Trophoblast cell (in vitro differentiated cells and primary cell): ENCODE data around the gene ANKHD1.
"Not testable (repeated sequence)": the region's sequence is repeated elsewhere in the genome, so short reads cannot be mapped to it uniquely, and the experiment has no call there.

Experiments used
- DNase-seq, 2 donors: peaks; one replicate each; pipeline ENCODE4 v3.0.0-alpha.2; 2016
- H2AFZ ChIP-seq: 2 replicates; pipeline ENCODE4 v1.6.1; 2013; ENCODE audit warnings: low read length, moderate library complexity, mild to moderate bottlenecking; ENCODE audit not compliant: insufficient read depth, poor library complexity
- H2AK5ac ChIP-seq: 2 replicates; pipeline ENCODE4 v1.6.1; 2013; ENCODE audit warnings: mild to moderate bottlenecking, low read length
- H2BK120ac ChIP-seq: 2 replicates; pipeline ENCODE4 v1.6.1; 2013; ENCODE audit warnings: low read length, mild to moderate bottlenecking, moderate library complexity; ENCODE audit not compliant: insufficient read depth, poor library complexity
- H2BK12ac ChIP-seq: 2 replicates; pipeline ENCODE4 v1.6.1; 2013; ENCODE audit warnings: mild to moderate bottlenecking, low read length, moderate library complexity
- H2BK5ac ChIP-seq: 2 replicates; pipeline ENCODE4 v1.6.1; 2013; ENCODE audit warnings: low read length, low read depth, moderate library complexity, mild to moderate bottlenecking; ENCODE audit not compliant: poor library complexity
- H3K14ac ChIP-seq: 2 replicates; pipeline ENCODE4 v1.6.1; 2013; ENCODE audit warnings: mild to moderate bottlenecking, low read length
- H3K18ac ChIP-seq: 2 replicates; pipeline ENCODE4 v1.6.1; 2013; ENCODE audit warnings: mild to moderate bottlenecking, low read length
- H3K23ac ChIP-seq: 2 replicates; pipeline ENCODE4 v1.6.1; 2013; ENCODE audit warnings: low read length
- H3K27ac ChIP-seq: 2 replicates; pipeline ENCODE4 v1.5.1; 2013; ENCODE audit warnings: low read depth, mild to moderate bottlenecking, inconsistent platforms, low read length, moderate library complexity
- H3K27me3 ChIP-seq: 2 replicates; pipeline ENCODE4 v1.6.1; 2013; ENCODE audit warnings: inconsistent platforms, mild to moderate bottlenecking, low read length, moderate library complexity; ENCODE audit not compliant: insufficient read depth
- H3K36me3 ChIP-seq, 2 experiments: 1 replicate in 1 of 2; 2 replicates in 1 of 2; pipeline ENCODE4 v1.6.1; 2013; ENCODE audit warnings: low read length in 2 of 2, mild to moderate bottlenecking in 2 of 2, moderate library complexity in 1 of 2; ENCODE audit not compliant: insufficient read depth in 2 of 2, control insufficient read depth in 1 of 2
- H3K4ac ChIP-seq: 2 replicates; pipeline ENCODE4 v1.6.1; 2013; ENCODE audit warnings: low read depth, mild to moderate bottlenecking, low read length, moderate library complexity
- H3K4me1 ChIP-seq, 2 experiments: 1 replicate in 1 of 2; 2 replicates in 1 of 2; pipeline ENCODE4 v1.6.1; 2013; ENCODE audit warnings: low read length in 2 of 2, mild to moderate bottlenecking in 2 of 2, moderate library complexity in 1 of 2; ENCODE audit not compliant: insufficient read depth in 2 of 2, control insufficient read depth in 1 of 2
- H3K4me2 ChIP-seq: 2 replicates; pipeline ENCODE4 v1.6.1; 2013; ENCODE audit warnings: inconsistent platforms, mild to moderate bottlenecking, low read length, moderate library complexity
- H3K4me3 ChIP-seq: 2 replicates; pipeline ENCODE4 v1.5.1; 2013; ENCODE audit warnings: mild to moderate bottlenecking, low read depth, low read length, inconsistent platforms
- H3K79me1 ChIP-seq: one replicate; pipeline ENCODE4 v1.6.1; 2013; ENCODE audit warnings: low read length
- H3K79me2 ChIP-seq: 2 replicates; pipeline ENCODE4 v1.6.1; 2013; ENCODE audit warnings: low read length, mild to moderate bottlenecking; ENCODE audit not compliant: control insufficient read depth, insufficient read depth, poor library complexity
- H3K9ac ChIP-seq: 2 replicates; pipeline ENCODE4 v1.6.1; 2013; ENCODE audit warnings: mild to moderate bottlenecking, low read length
- H3K9me3 ChIP-seq: 2 replicates; pipeline ENCODE4 v1.6.1; 2013; ENCODE audit warnings: low read depth, mild to moderate bottlenecking, control low read depth, inconsistent platforms, low read length; ENCODE audit not compliant: insufficient read depth
- H4K12ac ChIP-seq: 2 replicates; pipeline ENCODE4 v1.6.1; 2013; ENCODE audit warnings: low read depth, mild to moderate bottlenecking, low read length, moderate library complexity
- H4K8ac ChIP-seq: 2 replicates; pipeline ENCODE4 v1.6.1; 2013; ENCODE audit warnings: low read depth, mild to moderate bottlenecking, low read length, moderate library complexity
- H4K91ac ChIP-seq: one replicate; pipeline ENCODE4 v1.6.1; 2013; ENCODE audit warnings: low read depth, mild to moderate bottlenecking, low read length, moderate library complexity
- WGBS: extraction: QIAGEN DNeasy Blood & Tissue Kit; methylation state at CpG from one replicate; pipeline ENCODE4 v1.1.7; 2013; ENCODE audit warnings: missing lambda C conversion rate; ENCODE audit not compliant: insufficient read length, insufficient coverage; ENCODE audit errors: extremely low coverage; 5-methylcytosine and 5-hydroxymethylcytosine counted together

Gene ANKHD1

GRCh38 chr5:140457368-140457767, 55.7 kb downstream of the ANKHD1 start:
- not testable (repeated sequence) for H3K27me3 ChIP-seq, H3K14ac ChIP-seq, H3K9me3 ChIP-seq, H2BK12ac ChIP-seq, H4K8ac ChIP-seq, H3K4ac ChIP-seq, H2BK120ac ChIP-seq, H3K36me3 ChIP-seq, H3K79me2 ChIP-seq, H3K79me1 ChIP-seq, DNase-seq, H3K18ac ChIP-seq, H3K4me3 ChIP-seq, H3K27ac ChIP-seq, H2BK5ac ChIP-seq, H4K91ac ChIP-seq, H3K4me1 ChIP-seq, H4K12ac ChIP-seq, H3K9ac ChIP-seq, H3K4me2 ChIP-seq, H3K23ac ChIP-seq, H2AFZ ChIP-seq, H2AK5ac ChIP-seq
- WGBS: no CpG with 5 or more reads among the region's 4 CpGs

DNA sequence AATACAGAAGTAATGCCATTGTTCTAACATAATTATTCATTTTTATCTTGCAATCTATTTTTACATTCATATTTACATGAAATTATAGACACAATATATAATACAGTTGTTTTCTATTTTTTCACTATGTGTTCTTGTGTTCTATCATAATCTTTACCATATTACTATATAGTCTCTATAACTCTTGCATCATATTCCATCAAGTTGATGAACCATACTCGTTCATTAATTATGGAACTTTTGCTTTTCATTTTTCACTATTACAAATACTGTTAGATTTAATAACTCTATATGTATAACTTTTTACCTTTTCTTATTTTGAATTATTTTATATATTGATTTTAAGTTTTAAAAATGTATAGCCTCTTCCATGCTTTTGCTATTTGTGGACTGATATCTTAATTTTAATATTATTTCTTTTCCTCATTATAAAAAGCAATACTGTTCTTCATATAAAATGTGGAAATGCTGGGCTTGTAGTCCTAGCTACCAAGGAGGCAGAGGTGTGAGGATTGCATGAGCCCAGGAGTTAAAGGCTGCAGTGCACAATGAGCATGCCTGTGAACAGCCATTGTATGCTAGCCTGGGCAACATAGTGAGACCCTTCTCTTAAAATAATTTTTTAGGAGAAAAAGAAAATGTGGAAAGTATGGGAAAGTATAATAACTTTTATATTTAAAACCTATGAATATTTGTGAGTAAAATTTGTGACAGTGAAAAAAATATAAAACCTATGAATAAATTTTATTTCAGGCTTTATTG, 65.5 kb downstream of the ANKHD1 start:
- no CpG with 5 or more reads among the region's 1 CpG for WGBS
- Histone ChIP-seq H3K36me3 (peaks cover 5 to 6% of the 10 kb centered on the region in 2 experiments), H4K12ac (no peak overlapping the region)

DNA sequence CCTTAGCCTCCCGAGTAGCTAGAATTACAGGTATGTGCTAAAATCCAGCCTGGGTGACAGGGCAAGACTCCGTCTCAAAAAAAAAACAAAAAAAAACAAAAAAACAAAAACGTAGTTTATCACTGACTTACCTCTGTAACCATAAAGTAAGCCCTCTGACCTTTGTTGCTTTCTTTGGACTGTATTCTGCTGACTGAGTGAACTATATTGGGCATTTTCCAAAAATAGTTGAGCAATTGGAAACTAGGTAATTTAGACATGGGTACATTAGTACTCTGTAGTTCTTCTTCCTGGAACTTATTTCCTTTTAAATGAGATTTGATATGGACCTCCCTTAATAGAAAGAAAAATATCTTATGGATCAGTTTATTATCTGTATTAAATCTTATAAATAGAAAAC, 66.6 kb downstream of the ANKHD1 start:
- H3K27me3 ChIP-seq: no peaks in the 10 kb centered on the region

More for the DNA sequence above, 65.5 kb downstream of the ANKHD1 start:
- no peak overlapping the region for H3K27ac ChIP-seq
- no peak overlapping the region for H3K23ac ChIP-seq
- H2BK12ac ChIP-seq: no peak overlapping the region
- H4K8ac ChIP-seq: no peak overlapping the region
- no peak overlapping the region for H2BK120ac ChIP-seq
- H3K79me2 ChIP-seq: no peaks in the 10 kb centered on the region
- H3K18ac ChIP-seq: no peak overlapping the region
- no peaks in the 10 kb centered on the region for H3K79me1 ChIP-seq
- no peak overlapping the region for H3K9ac ChIP-seq
- H3K4ac ChIP-seq: no peak overlapping the region
- H4K91ac ChIP-seq: no peak overlapping the region
- H2AK5ac ChIP-seq: no peak overlapping the region
- H2AFZ ChIP-seq: no peak overlapping the region
- H2BK5ac ChIP-seq: no peak overlapping the region
- no peaks in the 10 kb centered on the region for H3K9me3 ChIP-seq
- no peak overlapping the region for H3K4me3 ChIP-seq
- H3K27me3 ChIP-seq: no peaks in the 10 kb centered on the region
- H3K4me2 ChIP-seq: no peak overlapping the region
- no peak overlapping the region for H3K14ac ChIP-seq
- no peak for DNase-seq
- no peaks in the 10 kb centered on the region for H3K4me1 ChIP-seq

DNA sequence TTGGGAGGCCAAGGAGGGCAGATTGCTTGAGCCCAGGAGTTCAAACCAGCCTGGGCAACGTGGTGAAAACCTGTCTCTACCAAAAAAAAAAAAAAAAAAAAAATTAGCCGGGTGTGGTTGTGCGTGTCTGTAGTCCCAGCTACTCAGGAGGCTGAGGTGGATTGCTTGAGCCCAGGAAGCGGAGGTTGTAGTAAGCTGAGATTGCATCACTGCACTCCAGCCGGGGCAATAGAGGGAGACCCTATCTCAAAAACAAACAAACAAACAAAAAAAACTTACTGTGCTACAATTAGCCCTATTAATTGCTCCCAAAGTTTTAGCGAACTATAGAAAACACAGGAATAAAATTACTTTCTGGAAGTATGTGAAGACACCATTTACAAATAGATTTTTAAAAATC, 67.6 kb downstream of the ANKHD1 start:
- Histone ChIP-seq H2BK5ac (no peak overlapping the region), H3K27me3 (no peaks in the 10 kb centered on the region), H4K8ac (no peak overlapping the region), H4K12ac (no peak overlapping the region), H3K14ac (no peak overlapping the region), H2AK5ac (no peak overlapping the region), H3K79me2 (no peaks in the 10 kb centered on the region), H3K4me1 (no peaks in the 10 kb centered on the region), H3K4ac (no peak overlapping the region), H3K4me2 (no peak overlapping the region), H3K79me1 (no peaks in the 10 kb centered on the region), H3K36me3 (peaks cover 3 to 4% of the 10 kb centered on the region in 2 experiments), H3K23ac (no peak overlapping the region), H3K4me3 (no peak overlapping the region), H2BK120ac (no peak overlapping the region), H2BK12ac (no peak overlapping the region), H3K9ac (no peak overlapping the region), H4K91ac (no peak overlapping the region), H3K18ac (no peak overlapping the region), H2AFZ (no peak overlapping the region), H3K27ac (no peak overlapping the region), H3K9me3 (no peaks in the 10 kb centered on the region)
- WGBS: no CpG with 5 or more reads among the region's 6 CpGs
- DNase-seq: no peak

More for the DNA sequence above, 66.6 kb downstream of the ANKHD1 start:
- H3K14ac ChIP-seq: no peak overlapping the region
- H3K9ac ChIP-seq: no peak overlapping the region
- H3K18ac ChIP-seq: no peak overlapping the region
- no CpG with 5 or more reads among the region's 3 CpGs for WGBS
- no peak overlapping the region for H2AK5ac ChIP-seq
- H4K12ac ChIP-seq: no peak overlapping the region
- DNase-seq: no peak
- H2AFZ ChIP-seq: no peak overlapping the region
- no peak overlapping the region for H3K4me3 ChIP-seq
- no peak overlapping the region for H2BK12ac ChIP-seq
- H3K36me3 ChIP-seq: peaks cover 3 to 6% of the 10 kb centered on the region in 2 experiments
- H3K79me1 ChIP-seq: no peaks in the 10 kb centered on the region
- no peak overlapping the region for H3K27ac ChIP-seq
- H3K4ac ChIP-seq: no peak overlapping the region
- no peak overlapping the region for H4K91ac ChIP-seq
- no peaks in the 10 kb centered on the region for H3K79me2 ChIP-seq
- no peak overlapping the region for H2BK120ac ChIP-seq
- no peak overlapping the region for H2BK5ac ChIP-seq
- H3K9me3 ChIP-seq: no peaks in the 10 kb centered on the region
- no peak overlapping the region for H3K4me2 ChIP-seq
- no peak overlapping the region for H3K23ac ChIP-seq
- H3K4me1 ChIP-seq: no peaks in the 10 kb centered on the region
- no peak overlapping the region for H4K8ac ChIP-seq
